Subcutaneous abdominal adipose tissue (tissue), 5 donors: ENCODE measurements around the gene UMAD1.
A peak's percentile ranks its signal among the peaks of the same experiment; 100 is the strongest.

Experiments
- H3K27ac ChIP-seq: one replicate; pipeline ENCODE4 v1.7.0; 2013; ENCODE audit warnings: low read depth, mild to moderate bottlenecking, inconsistent platforms, low read length, moderate library complexity
- H3K27me3 ChIP-seq, 5 donors: one replicate each; pipeline ENCODE4 v1.7.0; 2013; ENCODE audit warnings: low read length in 5 of 5, inconsistent platforms in 1 of 5; ENCODE audit not compliant: control insufficient read depth in 5 of 5, insufficient read depth in 4 of 5
- H3K36me3 ChIP-seq, 5 donors: one replicate each; pipeline ENCODE4 v1.7.0; 2013; ENCODE audit warnings: low read length in 5 of 5; ENCODE audit not compliant: control insufficient read depth in 5 of 5, insufficient read depth in 5 of 5
- H3K4me1 ChIP-seq, 5 donors: one replicate each; pipeline ENCODE4 v1.7.0; 2013; ENCODE audit warnings: low read length in 5 of 5, mild to moderate bottlenecking in 3 of 5, moderate library complexity in 1 of 5; ENCODE audit not compliant: control insufficient read depth in 5 of 5, insufficient read depth in 5 of 5
- H3K4me3 ChIP-seq, 5 donors: one replicate each; pipeline ENCODE4 v1.7.0; 2013; ENCODE audit warnings: low read length in 5 of 5, low read depth in 1 of 5
- H3K9ac ChIP-seq, 5 donors: one replicate each; pipeline ENCODE4 v1.7.0; 2013; ENCODE audit warnings: low read length in 5 of 5, mild to moderate bottlenecking in 4 of 5, moderate library complexity in 3 of 5
- H3K9me3 ChIP-seq, 5 donors: one replicate each; pipeline ENCODE4 v1.7.0; 2013; ENCODE audit warnings: low read length in 5 of 5; ENCODE audit not compliant: control insufficient read depth in 5 of 5
- donor health status: healthy.
- donor health status: healthy.
- donor health status: healthy.
- donor health status: healthy.
- donor health status: healthy.

The UMAD1 gene

DNA sequence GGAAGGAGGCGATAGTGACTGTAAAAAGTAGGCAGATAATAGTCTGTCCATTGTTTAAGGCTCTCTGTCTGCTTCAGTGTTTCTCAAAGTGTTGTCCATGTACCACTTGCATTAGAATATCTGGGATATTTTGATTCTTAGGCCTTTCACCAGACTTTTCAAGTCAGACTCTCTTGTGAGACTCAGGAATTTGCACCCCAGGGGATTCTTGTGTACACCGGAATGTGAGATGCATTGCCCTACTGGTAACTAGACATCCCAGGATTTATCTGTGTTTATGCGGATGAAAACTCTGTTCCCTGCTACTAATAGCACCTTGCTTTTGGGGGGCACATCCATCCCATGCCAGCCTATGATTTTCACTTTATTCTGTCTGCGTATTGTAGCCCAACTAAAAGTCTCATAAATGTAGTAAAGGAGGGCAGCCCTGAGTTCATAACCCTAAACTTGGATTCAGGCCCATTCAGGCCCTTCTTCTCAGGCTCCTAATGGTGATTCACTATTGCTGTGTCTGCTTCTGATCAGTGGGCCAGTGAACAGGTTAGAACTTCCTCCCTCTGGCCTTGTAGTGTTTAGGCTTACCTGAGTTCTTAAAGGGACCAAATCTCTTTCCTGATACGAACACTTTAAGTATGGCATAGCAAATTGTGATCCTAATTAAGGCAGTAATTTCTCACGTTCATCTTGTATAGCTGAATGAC, 149.6 kb downstream of the UMAD1 start:
- Histone ChIP-seq H3K9ac (no peak overlapping the region), H3K4me3 (no peak overlapping the region), H3K27ac (no peak overlapping the region), H3K36me3 (no peaks in the 10 kb centered on the region), H3K9me3 (no peaks in the 10 kb centered on the region), H3K27me3 (no peaks in the 10 kb centered on the region), H3K4me1 (peaks cover 0 to 29% (median 10%) of the 10 kb centered on the region in 5 donors)

DNA sequence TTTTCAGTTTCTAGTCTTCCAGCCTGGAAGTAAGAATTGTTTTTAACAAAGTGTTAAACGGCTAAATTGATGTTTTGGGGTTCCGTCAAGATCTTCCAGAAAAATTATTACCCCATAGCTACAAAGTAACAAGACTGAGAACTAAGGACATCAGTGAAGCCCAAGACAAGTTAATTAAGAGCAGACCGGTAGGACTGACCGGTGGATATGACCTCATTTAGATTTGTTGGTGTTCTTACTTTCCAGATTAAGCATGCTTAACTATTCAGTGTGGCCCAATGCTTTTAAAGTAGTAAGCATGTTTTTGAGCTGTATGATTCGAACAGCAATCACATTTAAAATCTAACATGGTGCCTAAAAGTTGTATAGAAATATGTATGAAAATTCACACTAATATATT, 151.0 kb downstream of the UMAD1 start:
- Histone ChIP-seq H3K4me3 (no peak overlapping the region), H3K36me3 (no peaks in the 10 kb centered on the region), H3K9ac (no peak overlapping the region), H3K4me1 (peaks cover 0 to 33% (median 17%) of the 10 kb centered on the region in 5 donors), H3K27me3 (no peaks in the 10 kb centered on the region), H3K27ac (no peak overlapping the region), H3K9me3 (no peaks in the 10 kb centered on the region)

DNA sequence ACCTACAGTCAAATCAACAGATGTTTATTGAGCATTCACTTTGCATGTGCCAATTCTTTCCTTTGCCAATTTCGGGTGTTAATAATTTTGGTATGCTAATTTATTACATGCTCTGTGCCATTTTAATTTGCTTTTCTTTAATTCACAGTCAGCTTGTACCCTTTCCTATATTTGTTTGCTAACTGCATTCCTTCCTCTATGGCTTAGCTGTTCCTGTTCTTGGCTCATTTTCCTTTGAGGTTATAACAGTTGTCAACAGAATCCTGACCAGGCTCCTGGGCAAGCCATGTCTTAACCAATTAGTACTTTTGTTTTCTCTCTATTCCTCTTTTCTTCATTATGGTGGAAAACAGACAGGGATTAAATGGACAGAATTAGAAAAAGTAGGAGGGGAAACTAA, 151.5 kb downstream of the UMAD1 start:
- Histone ChIP-seq H3K4me3 (no peak overlapping the region), H3K27me3 (no peaks in the 10 kb centered on the region), H3K36me3 (peaks cover 0 to 2% (median 0%) of the 10 kb centered on the region in 5 donors), H3K9ac (no peak overlapping the region), H3K9me3 (no peaks in the 10 kb centered on the region), H3K4me1 (peaks cover 0 to 33% (median 17%) of the 10 kb centered on the region in 5 donors), H3K27ac (no peak overlapping the region)

DNA sequence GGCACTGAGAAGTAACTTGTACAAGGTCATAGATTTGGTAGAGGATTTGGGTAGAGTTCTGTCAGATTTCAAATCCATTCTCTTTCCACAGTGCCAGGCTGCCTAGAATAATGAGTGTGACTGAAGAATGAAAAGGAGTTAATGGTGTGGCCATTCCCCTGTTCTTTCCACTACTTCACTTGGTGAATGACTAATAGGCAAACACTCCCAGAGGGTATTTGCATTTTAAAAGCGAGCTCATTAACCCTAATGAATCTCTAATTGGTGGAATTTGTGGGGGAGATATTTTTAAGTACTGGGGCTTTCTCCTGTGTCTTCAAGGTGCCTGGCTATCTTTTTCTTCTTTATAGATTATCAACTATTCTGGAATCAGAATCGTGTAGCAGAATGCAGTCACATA, 152.7 kb downstream of the UMAD1 start:
- Histone ChIP-seq H3K27ac (no peak overlapping the region), H3K4me1 (peaks cover 0 to 33% (median 17%) of the 10 kb centered on the region in 5 donors), H3K27me3 (no peaks in the 10 kb centered on the region), H3K9ac (no peak overlapping the region), H3K36me3 (peaks cover 0 to 5% (median 0%) of the 10 kb centered on the region in 5 donors), H3K4me3 (no peak overlapping the region), H3K9me3 (no peaks in the 10 kb centered on the region)

DNA sequence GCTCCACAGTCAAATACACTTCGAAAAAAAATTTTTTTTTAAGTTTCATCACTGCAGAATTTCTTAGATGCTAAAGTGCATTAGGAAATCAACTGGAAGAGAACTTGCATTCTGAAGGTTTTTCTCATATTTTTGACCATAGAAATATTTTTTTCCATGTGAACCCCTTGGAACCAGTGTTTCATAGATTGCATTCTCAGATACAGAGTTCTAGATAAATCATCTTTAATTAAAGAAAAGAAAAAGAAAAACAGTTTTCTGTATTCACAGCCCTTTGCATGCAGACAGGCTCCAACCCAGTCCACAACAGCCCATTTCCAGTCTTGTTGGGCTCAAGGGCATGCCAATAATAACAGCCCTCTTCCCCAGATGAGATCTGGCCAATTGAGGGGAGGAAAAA, 153.4 kb downstream of the UMAD1 start:
- H3K4me3 ChIP-seq: no peak overlapping the region
- H3K4me1 ChIP-seq: peaks cover 0 to 33% (median 17%) of the 10 kb centered on the region in 5 donors
- peaks cover 0 to 5% (median 0%) of the 10 kb centered on the region in 5 donors for H3K36me3 ChIP-seq
- no peak overlapping the region for H3K9ac ChIP-seq
- H3K9me3 ChIP-seq: no peaks in the 10 kb centered on the region
- no peaks in the 10 kb centered on the region for H3K27me3 ChIP-seq
- H3K27ac ChIP-seq: peak overlapping the region; percentile 15

DNA sequence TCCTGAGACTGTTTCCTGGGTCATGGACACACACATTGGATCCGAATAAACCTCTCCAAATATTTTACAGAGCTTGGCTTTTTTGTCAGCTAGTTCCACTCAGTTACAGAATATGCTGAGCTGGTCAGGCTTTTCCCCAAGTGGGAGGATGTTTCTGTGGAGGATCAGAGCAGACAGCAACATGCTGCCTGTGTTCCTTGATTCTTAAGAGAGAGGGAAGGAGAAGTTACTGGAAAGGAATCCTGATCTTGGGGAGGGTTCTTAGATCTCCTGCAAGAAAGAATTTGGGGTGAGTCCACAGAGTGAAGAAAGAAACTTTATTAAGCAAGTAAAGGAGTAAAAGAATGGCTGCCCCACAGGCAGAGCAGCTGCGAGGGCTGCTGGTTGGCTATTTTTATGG, 154.7 kb downstream of the UMAD1 start:
- no peak overlapping the region for H3K27ac ChIP-seq

DNA sequence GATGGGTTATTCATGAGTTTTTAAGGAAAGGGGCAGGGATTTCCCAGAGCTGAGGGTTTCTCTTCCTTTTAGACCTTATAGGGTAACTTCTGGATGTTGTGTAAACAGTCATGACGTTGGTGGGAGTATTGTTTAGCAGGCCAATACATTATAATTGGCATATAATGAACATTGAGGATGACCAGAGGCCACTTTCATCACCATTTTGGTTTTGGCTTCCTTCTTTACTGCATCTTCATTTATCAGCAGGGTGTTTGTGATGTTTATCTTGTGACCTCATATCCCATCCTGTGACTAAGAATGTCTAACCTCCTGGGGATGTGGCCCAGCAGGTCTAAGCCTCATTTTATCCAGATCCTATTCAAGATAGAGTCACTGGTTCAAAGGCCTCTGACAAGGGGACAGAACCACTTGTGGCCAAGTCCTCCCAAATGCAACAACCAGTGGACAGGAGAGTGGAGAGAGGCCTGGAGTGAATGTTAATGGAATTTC, 155.1 kb downstream of the UMAD1 start:
- Histone ChIP-seq H3K9ac (no peak overlapping the region), H3K36me3 (peaks cover 0 to 5% (median 0%) of the 10 kb centered on the region in 5 donors), H3K4me1 (peaks cover 0 to 24% (median 10%) of the 10 kb centered on the region in 5 donors), H3K27ac (no peak overlapping the region), H3K9me3 (no peaks in the 10 kb centered on the region), H3K4me3 (no peak overlapping the region), H3K27me3 (no peaks in the 10 kb centered on the region)

More for the DNA sequence above, 154.7 kb downstream of the UMAD1 start:
- Histone ChIP-seq H3K27me3 (no peaks in the 10 kb centered on the region), H3K36me3 (peaks cover 0 to 5% (median 0%) of the 10 kb centered on the region in 5 donors), H3K4me3 (no peak overlapping the region), H3K9me3 (no peaks in the 10 kb centered on the region), H3K4me1 (peaks cover 0 to 28% (median 15%) of the 10 kb centered on the region in 5 donors), H3K9ac (no peak overlapping the region)

DNA sequence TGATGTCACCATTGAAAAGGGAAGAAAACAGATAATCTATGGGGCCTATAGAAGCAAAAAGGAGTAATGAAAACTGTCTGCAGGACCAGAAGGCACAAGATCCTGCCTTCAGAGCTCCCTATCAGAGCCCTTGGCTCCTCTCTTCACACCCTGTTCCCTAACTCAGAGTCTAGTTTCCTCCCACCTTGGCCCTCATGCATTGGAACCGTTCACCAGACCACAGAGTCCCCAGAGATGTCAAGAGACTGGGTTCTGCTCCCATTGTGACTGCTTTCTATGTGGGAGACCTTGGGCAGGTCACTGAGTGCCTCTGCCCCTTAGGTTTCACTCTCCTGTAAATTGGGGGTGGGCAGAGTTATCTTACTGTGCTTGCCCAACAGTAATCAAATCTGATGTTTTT, 158.0 kb downstream of the UMAD1 start:
- Histone ChIP-seq H3K27ac (no peak overlapping the region), H3K4me1 (peaks cover 0 to 15% (median 10%) of the 10 kb centered on the region in 5 donors), H3K36me3 (peaks cover 0 to 5% (median 3%) of the 10 kb centered on the region in 5 donors), H3K4me3 (no peak overlapping the region), H3K9ac (no peak overlapping the region), H3K27me3 (no peaks in the 10 kb centered on the region), H3K9me3 (no peaks in the 10 kb centered on the region)

DNA sequence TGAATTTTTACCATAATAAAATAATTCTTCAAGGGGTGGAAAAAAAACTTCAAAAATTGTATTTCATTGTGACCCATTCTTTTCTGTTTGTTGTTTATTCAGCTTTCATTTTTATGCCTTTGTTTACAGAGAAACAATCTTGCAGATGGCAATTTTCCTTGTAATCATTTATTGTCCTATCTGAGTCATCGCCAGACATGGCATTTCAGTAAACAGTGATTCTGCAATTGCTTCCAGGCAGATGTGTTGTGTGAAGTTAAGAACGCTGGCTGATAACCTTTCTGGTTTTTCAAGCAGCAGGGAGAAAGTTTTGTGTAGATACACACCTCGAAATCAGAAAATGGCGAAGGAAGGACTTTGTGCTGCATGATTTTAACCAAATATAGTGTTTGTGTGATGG, 158.6 kb downstream of the UMAD1 start:
- Histone ChIP-seq H3K4me1 (peaks cover 0 to 11% (median 8%) of the 10 kb centered on the region in 5 donors), H3K9me3 (no peaks in the 10 kb centered on the region), H3K36me3 (peaks cover 0 to 5% (median 3%) of the 10 kb centered on the region in 5 donors), H3K9ac (no peak overlapping the region), H3K4me3 (no peak overlapping the region), H3K27me3 (no peaks in the 10 kb centered on the region), H3K27ac (no peak overlapping the region)

DNA sequence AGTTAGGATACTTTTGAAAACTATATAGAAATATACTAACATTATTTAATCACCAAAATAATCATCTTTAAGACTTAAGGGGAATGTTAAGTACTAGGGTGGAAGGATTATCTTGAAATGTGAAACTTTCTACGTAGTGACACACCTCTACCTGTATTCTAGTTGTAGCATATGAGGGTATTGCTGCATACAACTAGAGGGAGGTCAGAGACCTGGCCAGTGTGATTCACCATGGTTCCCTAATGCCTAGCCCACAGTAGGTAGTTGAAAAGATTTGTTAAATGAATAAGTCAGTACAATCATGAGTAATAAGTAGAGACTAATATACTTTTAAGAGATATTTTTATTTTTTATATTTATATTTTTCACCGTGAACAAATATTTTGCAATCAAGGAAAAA, 162.0 kb downstream of the UMAD1 start:
- Histone ChIP-seq H3K36me3 (peaks cover 0 to 6% (median 0%) of the 10 kb centered on the region in 5 donors), H3K27me3 (no peaks in the 10 kb centered on the region), H3K9ac (no peak overlapping the region), H3K4me1 (no peaks in the 10 kb centered on the region), H3K4me3 (no peak overlapping the region), H3K27ac (no peak overlapping the region), H3K9me3 (no peaks in the 10 kb centered on the region)
